K562 (cell line): ENCODE data around the gene IPO9. TPM values are rescaled to one million over a fixed set of nuclear protein-coding genes. Genes with fewer than 3 reads are reported as not detected.

Source experiments
- MYC ChIP-seq, 2 experiments: fragments of 250-450 bp in 1 of 2; sonication (Bioruptor Pico) in 1 of 2; IDR thresholded peaks; 2 replicates each; pipeline versions ENCODE4 v1.5.1 to v1.6.1; 2012 to 2021; ENCODE audit warnings: low read depth in 2 of 2, borderline replicate concordance in 1 of 2, improper control_type of control experiment in 1 of 2, low read length in 1 of 2, mild to moderate bottlenecking in 1 of 2, moderate library complexity in 1 of 2
- SRSF9 ChIP-seq: fragments of 200-400 bp; formaldehyde crosslinking; IDR thresholded peaks from 2 replicates; pipeline ENCODE4 v1.6.1; 2017; ENCODE audit warnings: low read depth, low read length, borderline replicate concordance
- ZNF740 ChIP-seq, 3 experiments: fragments of 200-800 bp in 1 of 3; sonication (Bioruptor generic) in 1 of 3; sonication (generic) in 1 of 3; formaldehyde crosslinking in 1 of 3; IDR thresholded peaks; 2 replicates each; pipeline versions ENCODE4 v1.6.1 to v1.8.0; 2016 to 2022; ENCODE audit warnings: mild to moderate bottlenecking in 2 of 3, missing compliant biosample characterization in 2 of 3, missing genetic modification characterization in 2 of 3, missing genetic modification reagents in 1 of 3
- polyA plus RNA-seq, 8 experiments: library from polyadenylated mRNA; depleted of rRNA in 4 of 8; stranded (reverse) in 5 of 8; unstranded in 3 of 8; fragments of >200 nt; fragmentation: Nextera tagmentation in 2 of 8; fragmentation: Illumina TruSeq in 1 of 8; extraction: Ambion mirVana in 2 of 8; extraction: Trizol in 1 of 8; gene quantifications; 2 replicates each; pipeline versions ENCODE4 v1.2.1 to v1.2.3, GENCODE V29; 2011 to 2014; ENCODE audit warnings: inconsistent platforms in 1 of 8, missing spikeins in 1 of 8
- total RNA-seq, 7 experiments: library from RNA; depleted of rRNA in 6 of 7; stranded (reverse); fragments of >200 nt in 6 of 7; fragmentation: Illumina TruSeq in 2 of 7; extraction: Trizol in 2 of 7; gene quantifications; 2 replicates each; pipeline versions ENCODE4 v1.2.1 to v1.2.3, GENCODE V29; 2011 to 2021; ENCODE audit warnings: low replicate concordance in 1 of 7
- TF ChIP-seq, protein P1 (sequence below), 2 experiments: fragments of 450-650 bp; conservative IDR thresholded peaks; 2 replicates each; pipeline ENCODE4 v1.6.1; 2017; ENCODE audit warnings: mild to moderate bottlenecking in 2 of 2, moderate library complexity in 2 of 2

The IPO9 gene
- total and polyA plus RNA-seq, 9 of the 15 experiments (the other 6 are each of a cell fraction or from before 2014, with no cell fraction given): 27.9 to 78.6 (median 43.9) TPM

GRCh38 chr1:201887116-201887866, 58.3 kb downstream of the IPO9 start (continued):
- TF ChIP-seq, protein P1, sequence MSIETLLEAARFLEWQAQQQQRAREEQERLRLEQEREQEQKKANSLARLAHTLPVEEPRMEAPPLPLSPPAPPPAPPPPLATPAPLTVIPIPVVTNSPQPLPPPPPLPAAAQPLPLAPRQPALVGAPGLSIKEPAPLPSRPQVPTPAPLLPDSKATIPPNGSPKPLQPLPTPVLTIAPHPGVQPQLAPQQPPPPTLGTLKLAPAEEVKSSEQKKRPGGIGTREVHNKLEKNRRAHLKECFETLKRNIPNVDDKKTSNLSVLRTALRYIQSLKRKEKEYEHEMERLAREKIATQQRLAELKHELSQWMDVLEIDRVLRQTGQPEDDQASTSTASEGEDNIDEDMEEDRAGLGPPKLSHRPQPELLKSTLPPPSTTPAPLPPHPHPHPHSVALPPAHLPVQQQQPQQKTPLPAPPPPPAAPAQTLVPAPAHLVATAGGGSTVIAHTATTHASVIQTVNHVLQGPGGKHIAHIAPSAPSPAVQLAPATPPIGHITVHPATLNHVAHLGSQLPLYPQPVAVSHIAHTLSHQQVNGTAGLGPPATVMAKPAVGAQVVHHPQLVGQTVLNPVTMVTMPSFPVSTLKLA (conservative IDR thresholded peaks at IDR 0.05): peak; percentile 78 to 82
- peak; percentile 72 for TF ChIP-seq MYC (IDR thresholded peaks at IDR 0.05; ENCODE audit: low read depth, low read length)
- no peak for TF ChIP-seq MYC (CRISPR knock-in tag; IDR thresholded peaks at IDR 0.05; ENCODE audit: borderline replicate concordance, low read depth)
- no peak for TF ChIP-seq SRSF9
- TF ChIP-seq ZNF740 (CRISPR knock-in tag; IDR thresholded peaks at IDR 0.05): no peak
- no peak for TF ChIP-seq ZNF740 (tag; IDR thresholded peaks at IDR 0.05)
